Measurements from ENCODE around the gene CLEC17A. TPM values are rescaled to one million over a fixed set of nuclear protein-coding genes. Genes with fewer than 3 reads are reported as not detected.
"Not testable (repeated sequence)": the region's sequence is repeated elsewhere in the genome, so short reads cannot be mapped to it uniquely, and the experiment has no call there.

The CLEC17A gene
- polyA plus RNA-seq, 1 experiment: not detected

DNA sequence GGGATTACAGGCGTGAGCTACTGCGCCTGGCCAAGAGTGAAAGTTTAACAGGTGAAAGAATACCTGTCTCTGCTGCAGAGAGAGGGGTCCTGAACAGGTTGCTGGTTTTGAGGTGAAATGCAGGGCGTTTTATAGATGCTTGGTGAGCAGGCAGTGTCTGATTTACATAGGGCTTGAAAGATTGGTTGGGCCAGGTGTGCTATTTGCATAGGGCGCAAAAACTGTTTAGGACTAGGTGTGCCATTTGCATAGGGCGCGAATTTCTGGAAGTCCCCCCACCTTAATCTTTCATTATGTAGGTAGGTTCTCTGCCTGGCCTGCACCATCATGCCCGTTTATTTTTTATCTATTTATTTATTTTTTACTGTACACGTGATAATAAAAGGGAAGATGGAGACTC lies 6.5 kb upstream of the CLEC17A start:
- POLR2A ChIA-PET: no interaction called here
- TF ChIP-seq, protein P1, sequence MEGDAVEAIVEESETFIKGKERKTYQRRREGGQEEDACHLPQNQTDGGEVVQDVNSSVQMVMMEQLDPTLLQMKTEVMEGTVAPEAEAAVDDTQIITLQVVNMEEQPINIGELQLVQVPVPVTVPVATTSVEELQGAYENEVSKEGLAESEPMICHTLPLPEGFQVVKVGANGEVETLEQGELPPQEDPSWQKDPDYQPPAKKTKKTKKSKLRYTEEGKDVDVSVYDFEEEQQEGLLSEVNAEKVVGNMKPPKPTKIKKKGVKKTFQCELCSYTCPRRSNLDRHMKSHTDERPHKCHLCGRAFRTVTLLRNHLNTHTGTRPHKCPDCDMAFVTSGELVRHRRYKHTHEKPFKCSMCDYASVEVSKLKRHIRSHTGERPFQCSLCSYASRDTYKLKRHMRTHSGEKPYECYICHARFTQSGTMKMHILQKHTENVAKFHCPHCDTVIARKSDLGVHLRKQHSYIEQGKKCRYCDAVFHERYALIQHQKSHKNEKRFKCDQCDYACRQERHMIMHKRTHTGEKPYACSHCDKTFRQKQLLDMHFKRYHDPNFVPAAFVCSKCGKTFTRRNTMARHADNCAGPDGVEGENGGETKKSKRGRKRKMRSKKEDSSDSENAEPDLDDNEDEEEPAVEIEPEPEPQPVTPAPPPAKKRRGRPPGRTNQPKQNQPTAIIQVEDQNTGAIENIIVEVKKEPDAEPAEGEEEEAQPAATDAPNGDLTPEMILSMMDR (IDR thresholded peaks at IDR 0.05; ENCODE audit: insufficient read depth, low read depth, low read length): no peak
- DNase-seq (ENCODE audit: low read depth): no peak
- no peak overlapping the region for H3K4me3 ChIP-seq (ENCODE audit: low read depth, low read length)
- CTCF ChIA-PET: interaction anchor here (1.4 to 5.4 kb wide), 3 partner anchors 109 to 311 kb away, joined by 3 to 62 read pairs (median 8); no protein-coding TSS in a partner anchor
- H3K27me3 ChIP-seq (ENCODE audit: control insufficient read depth, insufficient read depth, low read length): no peaks in the 10 kb centered on the region
- H3K36me3 ChIP-seq (ENCODE audit: control insufficient read depth, insufficient read depth, low read length): no peaks in the 10 kb centered on the region

DNA sequence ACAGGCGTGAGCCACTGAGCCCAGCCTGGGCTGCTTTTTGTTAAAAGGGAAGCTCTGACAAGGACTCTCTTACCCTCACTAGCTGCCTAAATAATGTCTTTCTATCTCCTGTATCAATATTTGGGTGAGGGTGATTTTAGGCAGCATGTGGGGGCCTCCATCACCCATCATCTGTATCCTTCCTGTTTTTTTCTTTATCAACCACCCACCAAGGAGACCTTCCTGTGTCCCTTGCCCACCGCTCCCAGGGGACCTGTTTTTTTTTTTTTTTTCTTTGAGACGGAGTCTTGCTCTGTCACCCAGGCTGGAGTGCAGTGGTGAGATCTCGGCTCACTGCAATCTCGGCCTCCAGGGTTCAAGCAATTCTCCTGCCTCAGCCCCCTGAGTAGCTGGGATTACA lies 5.6 kb upstream of the CLEC17A start:
- POLR2A ChIA-PET: no interaction called here
- H3K4me3 ChIP-seq (ENCODE audit: low read depth, low read length): no peak overlapping the region

DNA sequence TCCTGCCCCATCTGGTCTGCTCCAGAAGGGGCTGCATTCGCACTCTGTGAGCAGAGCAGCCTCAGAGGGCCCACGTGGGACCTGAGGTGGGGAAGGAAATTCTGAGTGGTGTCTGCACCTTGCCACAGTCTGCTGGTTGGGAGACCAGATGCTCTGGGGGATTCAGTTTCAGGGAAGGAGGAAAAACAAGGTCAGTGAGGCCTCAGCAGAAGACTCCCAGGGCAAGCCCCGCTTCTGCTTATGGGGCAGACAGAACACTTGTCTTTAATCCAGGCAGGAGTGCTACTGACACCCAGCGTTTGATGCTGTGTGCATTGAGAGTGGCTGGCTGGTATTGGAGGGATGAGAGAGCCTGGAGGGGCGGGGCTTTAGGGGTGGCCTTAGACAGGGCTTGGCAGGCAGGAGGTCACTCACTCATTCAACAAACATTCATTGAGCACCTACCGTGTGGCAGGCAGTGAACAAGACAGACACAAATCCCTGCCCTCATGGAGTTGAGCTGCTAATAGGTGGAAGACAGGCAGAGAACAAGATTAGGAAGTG lies 4.9 kb upstream of the CLEC17A start:
- no peaks in the 10 kb centered on the region for H3K36me3 ChIP-seq (ENCODE audit: control insufficient read depth, insufficient read depth, low read length)
- ChIA-PET CTCF (interaction anchor here (2.9 kb wide), 1 partner anchor 108 kb away, joined by 8 read pairs; no protein-coding TSS in a partner anchor), POLR2A (no interaction called here)
- H3K27me3 ChIP-seq (ENCODE audit: control insufficient read depth, insufficient read depth, low read length): no peaks in the 10 kb centered on the region
- TF ChIP-seq, protein P1 (IDR thresholded peaks at IDR 0.05; ENCODE audit: insufficient read depth, low read depth, low read length): no peak
- DNase-seq (ENCODE audit: low read depth): no peak
- no peak overlapping the region for H3K4me3 ChIP-seq (ENCODE audit: low read depth, low read length)

More for the DNA sequence above, 5.6 kb upstream of the CLEC17A start:
- H3K36me3 ChIP-seq (ENCODE audit: control insufficient read depth, insufficient read depth, low read length): no peaks in the 10 kb centered on the region
- no peak for DNase-seq (ENCODE audit: low read depth)
- TF ChIP-seq, protein P1 (IDR thresholded peaks at IDR 0.05; ENCODE audit: insufficient read depth, low read depth, low read length): no peak
- CTCF ChIA-PET: interaction anchor here (1.4 to 2.9 kb wide), 2 partner anchors 109 to 311 kb away, joined by 3 to 8 read pairs; no protein-coding TSS in a partner anchor
- H3K27me3 ChIP-seq (ENCODE audit: control insufficient read depth, insufficient read depth, low read length): no peaks in the 10 kb centered on the region

DNA sequence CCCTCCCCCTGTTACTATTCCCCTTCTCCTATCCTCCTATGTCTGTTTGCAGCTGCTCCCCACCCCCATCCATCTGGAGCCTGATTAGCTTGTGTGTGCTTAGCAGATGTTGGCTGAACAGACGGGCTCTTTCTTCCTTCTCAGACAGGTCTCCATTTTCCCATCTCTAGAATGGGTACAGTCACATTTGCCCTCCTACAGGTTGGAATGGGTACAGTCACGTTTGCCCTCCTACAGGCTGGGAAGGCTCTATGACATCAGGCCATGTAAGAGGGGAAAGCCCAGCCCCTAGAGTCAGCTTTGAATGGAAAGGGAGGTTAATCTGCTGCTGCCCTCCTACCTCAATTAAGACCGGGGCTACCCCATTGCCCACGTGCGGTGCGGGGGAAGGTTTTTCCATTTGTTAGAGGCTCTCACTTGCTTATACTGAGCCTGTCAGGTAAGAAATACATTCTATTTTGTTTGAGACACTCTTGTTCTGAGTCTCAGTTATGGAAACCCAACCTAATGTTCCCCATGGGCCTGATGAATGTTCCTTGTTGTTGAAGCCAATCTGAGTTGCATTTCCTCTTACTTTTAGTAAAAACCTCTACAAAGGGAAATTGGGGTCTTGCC lies 2.2 kb upstream of the CLEC17A start:
- no peak for DNase-seq (ENCODE audit: low read depth)
- H3K36me3 ChIP-seq (ENCODE audit: control insufficient read depth, insufficient read depth, low read length): no peaks in the 10 kb centered on the region
- ChIA-PET CTCF (no interaction called here), POLR2A (no interaction called here)
- TF ChIP-seq, protein P1 (IDR thresholded peaks at IDR 0.05; ENCODE audit: insufficient read depth, low read depth, low read length): no peak
- H3K27me3 ChIP-seq (ENCODE audit: control insufficient read depth, insufficient read depth, low read length): no peaks in the 10 kb centered on the region
- no peak overlapping the region for H3K4me3 ChIP-seq (ENCODE audit: low read depth, low read length)

DNA sequence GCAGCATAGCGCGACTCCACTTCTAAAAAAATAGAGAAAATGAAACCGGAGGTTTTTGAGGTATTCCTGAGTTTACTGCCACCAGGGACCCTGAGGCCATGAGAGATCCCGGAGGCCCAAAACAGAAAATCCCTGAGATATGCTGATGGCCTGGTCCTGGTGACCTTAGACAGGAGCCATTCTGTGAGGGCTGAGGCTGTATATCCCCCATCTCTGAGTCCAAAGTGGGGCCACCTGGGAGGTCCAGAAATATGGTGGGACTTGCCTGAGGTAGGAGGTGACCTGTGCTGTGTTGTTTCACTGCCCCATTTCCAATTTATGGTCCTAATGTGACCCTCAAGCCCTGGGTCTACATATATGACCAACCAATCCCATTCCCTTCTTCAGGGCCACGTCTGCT lies 1.5 kb downstream of the CLEC17A start:
- H3K27me3 ChIP-seq (ENCODE audit: control insufficient read depth, insufficient read depth, low read length); CTCF ChIA-PET; H3K4me3 ChIP-seq (ENCODE audit: low read depth, low read length); POLR2A ChIA-PET; DNase-seq (ENCODE audit: low read depth); H3K36me3 ChIP-seq (ENCODE audit: control insufficient read depth, insufficient read depth, low read length): not testable (repeated sequence)

DNA sequence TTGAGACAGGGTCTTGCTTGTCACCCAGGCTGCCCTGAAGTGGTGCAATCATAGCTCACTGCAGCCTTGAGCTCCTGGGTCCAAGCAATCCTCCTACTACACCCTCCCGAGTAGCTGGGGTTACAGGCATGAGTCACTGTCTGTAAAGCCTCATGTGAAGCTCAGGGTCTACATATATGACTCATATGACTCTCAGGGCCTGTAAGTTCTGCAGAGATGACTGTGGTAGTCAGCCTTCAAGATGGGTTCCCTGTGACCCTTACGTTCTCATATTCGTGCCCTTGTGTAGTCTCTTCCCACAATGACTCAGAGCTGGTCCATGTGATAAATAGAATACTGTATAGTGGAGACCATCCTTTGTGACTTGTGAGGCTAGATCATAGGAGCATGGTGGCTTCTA lies 2.3 kb downstream of the CLEC17A start:
- DNase-seq (ENCODE audit: low read depth); POLR2A ChIA-PET; H3K4me3 ChIP-seq (ENCODE audit: low read depth, low read length); H3K27me3 ChIP-seq (ENCODE audit: control insufficient read depth, insufficient read depth, low read length); H3K36me3 ChIP-seq (ENCODE audit: control insufficient read depth, insufficient read depth, low read length): not testable (repeated sequence)
- CTCF ChIA-PET: interaction anchor here (0.5 kb wide), 1 partner anchor 131 kb away, joined by 3 read pairs; no protein-coding TSS in a partner anchor

DNA sequence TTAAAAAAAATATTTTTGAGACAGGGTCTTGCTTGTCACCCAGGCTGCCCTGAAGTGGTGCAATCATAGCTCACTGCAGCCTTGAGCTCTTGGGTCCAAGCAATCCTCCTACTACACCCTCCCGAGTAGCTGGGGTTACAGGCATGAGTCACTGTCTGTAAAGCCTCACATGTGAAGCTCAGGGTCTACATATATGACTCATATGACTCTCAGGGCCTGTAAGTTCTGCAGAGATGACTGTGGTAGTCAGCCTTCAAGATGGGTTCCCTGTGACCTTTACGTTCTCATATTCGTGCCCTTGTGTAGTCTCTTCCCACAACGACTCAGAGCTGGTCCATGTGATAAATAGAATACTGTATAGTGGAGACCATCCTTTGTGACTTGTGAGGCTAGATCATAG lies 6.5 kb downstream of the CLEC17A start:
- H3K4me3 ChIP-seq (ENCODE audit: low read depth, low read length); H3K36me3 ChIP-seq (ENCODE audit: control insufficient read depth, insufficient read depth, low read length); H3K27me3 ChIP-seq (ENCODE audit: control insufficient read depth, insufficient read depth, low read length); DNase-seq (ENCODE audit: low read depth); CTCF ChIA-PET; POLR2A ChIA-PET: not testable (repeated sequence)
